Effector memory CD4-positive, alpha-beta T cell (primary cell): ENCODE measurements around the gene NKX6-2.

Source experiments
- DNase-seq, 3 donors: peaks; one replicate each; pipeline ENCODE4 v3.0.0-alpha.2; 2020
- H3K27ac ChIP-seq: 2 replicates; pipeline ENCODE4 v1.7.0; 2013; ENCODE audit warnings: mild to moderate bottlenecking, low read length, moderate library complexity; ENCODE audit not compliant: insufficient read depth, poor library complexity, severe bottlenecking
- H3K27me3 ChIP-seq: replicated peaks from 2 replicates; pipeline ENCODE4 v1.7.0; 2013; ENCODE audit warnings: mild to moderate bottlenecking, low read length; ENCODE audit not compliant: insufficient read depth, control insufficient read depth, poor library complexity, severe bottlenecking
- H3K36me3 ChIP-seq: 2 replicates; pipeline ENCODE4 v1.7.0; 2013; ENCODE audit warnings: mild to moderate bottlenecking, low read length, moderate library complexity; ENCODE audit not compliant: control insufficient read depth, insufficient read depth
- H3K4me1 ChIP-seq: 2 replicates; pipeline ENCODE4 v1.7.0; 2013; ENCODE audit warnings: low read length, mild to moderate bottlenecking; ENCODE audit not compliant: control insufficient read depth, insufficient read depth, poor library complexity, severe bottlenecking
- H3K4me3 ChIP-seq: 2 replicates; pipeline ENCODE4 v1.7.0; 2013; ENCODE audit warnings: low read length, low read depth, mild to moderate bottlenecking; ENCODE audit not compliant: insufficient read depth, poor library complexity, severe bottlenecking
- H3K9me3 ChIP-seq: 2 replicates; pipeline ENCODE4 v1.7.0; 2013; ENCODE audit warnings: mild to moderate bottlenecking, low read length, moderate library complexity; ENCODE audit not compliant: control insufficient read depth

The NKX6-2 gene

DNA sequence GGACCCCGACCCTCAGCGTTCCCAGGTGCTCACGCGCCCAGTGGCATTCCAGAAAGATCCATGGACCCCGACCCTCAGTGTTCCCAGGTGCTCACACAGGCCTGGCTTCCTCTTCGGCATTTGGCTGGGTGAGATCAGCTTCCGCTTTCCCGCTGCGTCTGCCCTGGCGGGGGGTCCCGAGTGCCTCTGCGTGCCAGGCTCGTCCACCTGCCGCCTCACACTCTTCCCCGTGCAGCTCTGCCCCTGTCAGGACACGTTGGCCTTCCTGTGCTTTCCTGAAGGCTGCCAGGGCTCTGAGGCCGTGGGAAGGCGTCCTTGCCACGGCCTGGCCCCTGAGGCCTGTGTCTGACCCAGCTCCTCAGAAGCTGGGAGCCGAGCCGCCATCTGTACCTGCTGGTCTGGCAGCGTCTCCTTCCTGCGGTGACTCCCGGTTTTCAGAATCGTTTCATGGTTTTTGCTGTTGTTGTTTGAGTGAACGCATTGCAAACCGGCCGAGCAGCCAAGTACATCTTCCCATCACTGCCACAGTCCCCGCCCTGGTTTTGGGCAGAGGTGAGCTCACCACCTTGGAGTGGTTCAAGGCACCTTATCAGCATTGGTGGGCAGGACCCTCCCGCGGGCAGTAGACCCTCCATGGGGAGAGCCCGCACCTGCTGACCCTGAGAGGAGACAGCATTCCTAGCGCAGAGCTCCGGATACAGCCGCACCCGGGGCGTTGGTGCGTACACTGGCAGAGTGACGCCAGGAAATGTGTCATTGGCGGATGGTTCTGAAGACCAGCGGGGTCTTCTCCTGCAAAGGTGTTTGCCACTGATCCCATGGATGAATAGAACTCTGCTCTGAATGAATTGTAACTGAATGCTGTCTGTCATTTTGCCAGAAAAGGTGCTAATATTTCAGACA, 17.4 kb downstream of the NKX6-2 start:
- H3K27ac ChIP-seq: no peak overlapping the region
- H3K36me3 ChIP-seq: peaks cover 5% of the 10 kb centered on the region

DNA sequence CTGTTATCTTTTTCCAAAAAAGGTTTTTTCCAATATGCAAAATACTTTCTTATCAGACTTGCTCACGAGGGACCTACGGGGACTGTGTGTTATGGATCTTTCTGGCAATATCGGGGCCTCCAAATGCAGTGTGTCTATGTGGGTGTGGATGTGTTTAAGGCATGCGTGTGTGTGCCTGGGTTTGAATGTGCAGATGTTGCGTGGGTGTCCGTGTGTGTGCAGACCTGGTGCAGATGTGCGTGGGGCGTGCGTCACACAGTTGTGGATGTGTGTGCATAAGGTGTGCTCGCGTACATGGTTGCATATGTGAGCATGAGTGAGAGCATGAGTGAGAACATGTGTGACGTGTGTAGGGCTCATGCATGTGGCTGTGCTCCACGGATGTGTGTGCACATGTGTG, 19.7 kb downstream of the NKX6-2 start:
- H3K27ac ChIP-seq: no peak overlapping the region
- H3K4me3 ChIP-seq: no peak overlapping the region
- no peaks in the 10 kb centered on the region for H3K9me3 ChIP-seq
- H3K4me1 ChIP-seq: no peaks in the 10 kb centered on the region
- H3K27me3 ChIP-seq: no peaks in the 10 kb centered on the region
- H3K36me3 ChIP-seq: peaks cover 5% of the 10 kb centered on the region
- no peak for DNase-seq

More for the DNA sequence above, 17.4 kb downstream of the NKX6-2 start:
- DNase-seq: no peak
- Histone ChIP-seq H3K4me1 (no peaks in the 10 kb centered on the region), H3K9me3 (no peaks in the 10 kb centered on the region), H3K27me3 (no peaks in the 10 kb centered on the region), H3K4me3 (no peak overlapping the region)

DNA sequence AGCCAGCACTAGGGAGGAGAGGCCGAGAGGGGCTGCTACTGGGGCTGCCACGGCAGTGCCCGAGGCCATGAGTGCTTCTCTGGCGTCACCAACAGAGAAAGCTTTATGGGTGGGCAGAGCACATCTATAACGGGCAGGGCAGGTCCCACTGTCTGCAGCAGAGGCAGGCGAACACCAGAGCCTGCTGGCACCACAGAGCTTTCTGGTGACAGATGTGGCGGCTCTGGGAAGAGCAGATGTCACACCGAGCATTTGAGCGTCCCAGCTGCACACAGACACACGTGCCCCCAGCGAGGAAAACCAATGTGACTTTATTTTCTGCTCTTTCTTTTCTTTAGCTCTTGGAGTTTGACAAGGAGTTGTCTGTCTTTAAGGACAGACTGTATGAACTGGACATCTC, 20.5 kb downstream of the NKX6-2 start:
- no peaks in the 10 kb centered on the region for H3K4me1 ChIP-seq
- H3K4me3 ChIP-seq: no peak overlapping the region
- H3K9me3 ChIP-seq: no peaks in the 10 kb centered on the region
- H3K27me3 ChIP-seq: no peaks in the 10 kb centered on the region
- no peak for DNase-seq
- peaks cover 5% of the 10 kb centered on the region for H3K36me3 ChIP-seq
- no peak overlapping the region for H3K27ac ChIP-seq

DNA sequence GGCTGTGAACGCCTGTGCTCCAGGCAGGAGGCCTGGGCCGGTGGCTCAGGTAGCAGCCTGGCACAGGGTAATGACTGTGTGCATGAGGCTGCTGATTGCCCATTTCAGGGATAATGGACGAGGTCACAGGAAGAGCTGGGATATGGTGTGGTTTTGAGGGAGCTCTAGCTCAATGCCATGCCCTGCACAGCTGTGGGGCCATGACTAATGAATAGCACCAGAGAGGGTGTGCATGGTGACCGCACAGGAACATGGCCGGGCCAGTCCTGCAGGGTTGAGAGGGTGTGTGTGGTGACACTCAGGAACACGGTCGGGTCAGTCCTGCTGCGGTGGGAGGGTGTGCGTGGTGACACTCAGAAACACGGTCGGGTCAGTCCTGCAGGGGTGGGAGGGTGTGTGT, 21.8 kb downstream of the NKX6-2 start:
- Histone ChIP-seq H3K9me3 (no peaks in the 10 kb centered on the region), H3K27ac (no peak overlapping the region), H3K4me3 (no peak overlapping the region), H3K4me1 (no peaks in the 10 kb centered on the region), H3K36me3 (peaks cover 5% of the 10 kb centered on the region), H3K27me3 (no peaks in the 10 kb centered on the region)
- DNase-seq: no peak

DNA sequence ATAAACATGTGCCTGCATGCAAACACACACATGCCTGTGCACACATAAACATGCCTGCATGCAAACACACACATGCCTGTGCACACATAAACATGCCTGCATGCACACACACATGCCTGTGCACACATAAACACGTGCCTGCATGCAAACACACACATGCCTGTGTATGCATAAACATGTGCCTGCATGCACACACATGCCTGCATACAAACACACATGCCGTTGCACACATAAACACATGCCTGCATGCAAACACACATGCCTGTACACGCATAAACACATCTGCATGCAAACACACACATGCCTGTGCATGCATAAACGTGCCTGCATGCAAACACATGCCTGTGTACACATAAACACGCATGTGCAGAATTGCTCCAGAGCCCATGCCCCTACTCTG, 22.4 kb downstream of the NKX6-2 start:
- H3K4me1 ChIP-seq: no peaks in the 10 kb centered on the region
- no peak overlapping the region for H3K27ac ChIP-seq
- no peak overlapping the region for H3K4me3 ChIP-seq
- H3K36me3 ChIP-seq: peaks cover 5% of the 10 kb centered on the region
- DNase-seq: no peak
- H3K9me3 ChIP-seq: no peaks in the 10 kb centered on the region
- no peaks in the 10 kb centered on the region for H3K27me3 ChIP-seq

DNA sequence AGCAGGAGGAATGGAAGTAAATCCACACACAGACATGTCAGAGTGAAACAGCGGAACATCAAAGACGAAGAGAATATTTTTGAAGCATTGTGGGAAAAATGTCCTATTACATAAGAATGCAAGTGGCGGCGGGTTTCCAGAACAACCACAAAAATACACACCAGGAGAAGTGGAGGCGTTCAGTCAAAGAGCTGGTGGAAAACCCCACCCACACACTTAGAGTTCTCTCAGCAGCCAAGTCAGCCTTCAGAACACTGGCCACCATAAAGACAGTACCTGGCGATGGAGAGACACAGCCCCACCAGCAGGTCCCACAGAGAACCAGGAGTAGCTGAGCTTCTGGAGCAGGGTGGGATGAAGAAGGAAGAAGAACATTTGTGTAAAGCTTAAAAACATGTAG, 23.7 kb downstream of the NKX6-2 start:
- Histone ChIP-seq H3K36me3 (peaks cover 6% of the 10 kb centered on the region), H3K4me3 (no peak overlapping the region), H3K27me3 (no peaks in the 10 kb centered on the region), H3K9me3 (no peaks in the 10 kb centered on the region), H3K27ac (no peak overlapping the region), H3K4me1 (no peaks in the 10 kb centered on the region)
- no peak for DNase-seq

DNA sequence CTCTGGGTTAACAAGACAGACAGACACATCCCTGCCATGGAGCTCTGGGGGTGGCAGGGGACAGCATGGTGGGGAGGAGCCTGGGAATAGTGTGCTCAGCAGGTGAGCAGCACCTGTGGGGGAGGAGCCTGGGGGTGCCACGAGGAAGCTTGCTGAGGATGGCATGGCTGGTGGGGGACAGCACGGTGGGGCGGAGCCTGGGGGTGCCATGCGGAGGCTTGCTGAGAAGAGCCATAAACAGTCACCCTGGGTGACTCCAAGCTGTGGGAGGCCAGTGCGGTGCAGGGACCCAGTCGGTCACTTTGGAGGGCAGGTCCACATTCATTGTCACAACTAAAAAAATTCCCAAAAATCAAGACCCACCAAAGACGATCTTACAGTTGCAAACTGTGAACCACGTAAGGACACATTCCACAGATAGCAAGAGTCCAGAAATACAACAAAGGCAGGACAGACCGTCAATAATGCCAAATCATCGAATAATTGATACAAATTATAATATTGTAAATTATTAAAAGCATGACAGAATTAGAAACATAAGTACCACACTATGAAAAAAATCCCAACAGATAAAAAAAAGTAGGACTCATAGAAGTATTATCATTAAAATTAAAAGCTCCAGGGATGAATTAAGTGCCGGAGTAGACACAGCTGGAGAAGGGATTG, 24.4 kb downstream of the NKX6-2 start:
- no peak for DNase-seq
- no peaks in the 10 kb centered on the region for H3K27me3 ChIP-seq

DNA sequence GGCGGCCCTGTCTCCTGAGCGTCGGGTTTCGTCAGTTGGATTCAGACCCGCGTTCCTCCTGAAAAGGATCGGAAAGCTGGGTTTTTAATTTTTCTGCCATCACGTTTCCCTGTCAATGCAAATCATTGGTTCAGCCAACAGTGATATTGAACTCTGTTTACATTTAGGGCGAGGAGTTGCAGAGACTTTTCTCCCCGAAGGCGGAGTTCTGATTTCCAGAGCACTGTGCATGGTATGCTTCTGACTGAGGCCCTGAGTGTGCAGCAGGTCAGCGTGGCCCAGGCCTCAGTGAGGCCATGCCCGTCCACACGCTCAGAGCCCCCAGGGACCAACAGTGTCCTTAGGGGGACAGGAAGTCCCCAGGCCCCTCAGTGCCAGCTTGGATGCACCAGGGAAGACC, 27.1 kb downstream of the NKX6-2 start:
- no peak for DNase-seq
- Histone ChIP-seq H3K27ac (no peak overlapping the region), H3K4me3 (no peak overlapping the region)

More for the DNA sequence above, 24.4 kb downstream of the NKX6-2 start:
- no peak overlapping the region for H3K4me3 ChIP-seq
- H3K9me3 ChIP-seq: no peaks in the 10 kb centered on the region
- H3K4me1 ChIP-seq: no peaks in the 10 kb centered on the region
- peaks cover 6% of the 10 kb centered on the region for H3K36me3 ChIP-seq
- H3K27ac ChIP-seq: no peak overlapping the region

DNA sequence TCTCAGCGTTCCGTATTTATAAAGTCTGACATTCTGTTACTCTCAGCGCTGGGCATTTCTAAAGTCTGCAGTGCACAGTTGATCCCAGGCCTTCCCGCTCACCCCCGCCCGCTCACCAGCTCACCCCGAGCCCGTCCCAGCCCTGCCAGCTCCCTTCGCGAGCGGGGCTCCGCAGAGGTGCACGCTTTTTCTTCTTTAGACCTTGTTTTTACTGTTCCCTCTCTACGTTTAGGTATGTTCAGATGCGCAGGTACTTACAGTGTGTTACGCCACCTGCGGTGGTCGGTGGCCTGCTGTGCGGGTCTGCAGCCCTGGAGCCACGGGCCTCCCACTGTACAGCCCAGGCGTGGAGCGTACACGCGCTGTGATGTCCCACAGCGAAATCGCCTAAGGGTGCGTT, 28.8 kb downstream of the NKX6-2 start:
- Histone ChIP-seq H3K27me3 (no peaks in the 10 kb centered on the region), H3K4me1 (no peaks in the 10 kb centered on the region), H3K9me3 (no peaks in the 10 kb centered on the region), H3K4me3 (no peak overlapping the region), H3K27ac (no peak overlapping the region), H3K36me3 (peaks cover 22% of the 10 kb centered on the region)
- DNase-seq: no peak

More for the DNA sequence above, 27.1 kb downstream of the NKX6-2 start:
- Histone ChIP-seq H3K27me3 (no peaks in the 10 kb centered on the region), H3K9me3 (no peaks in the 10 kb centered on the region), H3K36me3 (peaks cover 12% of the 10 kb centered on the region), H3K4me1 (no peaks in the 10 kb centered on the region)

DNA sequence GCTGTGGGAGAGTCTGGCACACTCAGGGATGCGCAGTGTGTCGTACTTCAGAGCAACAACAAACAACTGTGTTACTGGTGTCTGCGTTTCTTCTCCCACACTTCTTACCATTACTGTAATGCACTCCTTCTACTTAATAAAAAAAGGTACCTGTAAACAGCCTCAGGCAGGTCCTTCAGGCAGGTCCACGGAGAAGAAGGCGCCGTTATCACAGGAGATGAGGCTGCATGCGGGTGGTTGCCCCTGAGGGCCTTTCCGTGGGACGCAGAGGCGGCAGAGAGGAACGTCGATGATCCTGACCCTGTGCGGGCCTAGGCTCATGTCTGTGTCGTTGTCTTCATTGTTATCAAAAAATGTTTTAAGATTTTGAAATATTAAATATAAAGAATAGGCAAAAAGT, 29.4 kb downstream of the NKX6-2 start:
- Histone ChIP-seq H3K4me3 (no peak overlapping the region), H3K27me3 (no peaks in the 10 kb centered on the region), H3K4me1 (no peaks in the 10 kb centered on the region), H3K27ac (no peak overlapping the region), H3K36me3 (peaks cover 22% of the 10 kb centered on the region), H3K9me3 (no peaks in the 10 kb centered on the region)
- DNase-seq: no peak
